ENCODE data around the gene UNC13C. TPM values are rescaled to one million over a fixed set of nuclear protein-coding genes. Genes with fewer than 3 reads are reported as not detected.

The UNC13C gene
- total RNA-seq, 4 donors from 2014 or later, result 0.04 to 0.24 (median 0.22) TPM

GRCh38 chr15:54197995-54198394 lies 219.8 kb downstream of the UNC13C start:
- 67% methylated on average over 1 of the region's 1 CpG for WGBS
- no peak overlapping the region for H3K4me3 ChIP-seq
- H3K4me1 ChIP-seq, result no peaks in the 10 kb centered on the region
- H3K36me3 ChIP-seq, result no peaks in the 10 kb centered on the region
- TF ChIP-seq, protein P1, sequence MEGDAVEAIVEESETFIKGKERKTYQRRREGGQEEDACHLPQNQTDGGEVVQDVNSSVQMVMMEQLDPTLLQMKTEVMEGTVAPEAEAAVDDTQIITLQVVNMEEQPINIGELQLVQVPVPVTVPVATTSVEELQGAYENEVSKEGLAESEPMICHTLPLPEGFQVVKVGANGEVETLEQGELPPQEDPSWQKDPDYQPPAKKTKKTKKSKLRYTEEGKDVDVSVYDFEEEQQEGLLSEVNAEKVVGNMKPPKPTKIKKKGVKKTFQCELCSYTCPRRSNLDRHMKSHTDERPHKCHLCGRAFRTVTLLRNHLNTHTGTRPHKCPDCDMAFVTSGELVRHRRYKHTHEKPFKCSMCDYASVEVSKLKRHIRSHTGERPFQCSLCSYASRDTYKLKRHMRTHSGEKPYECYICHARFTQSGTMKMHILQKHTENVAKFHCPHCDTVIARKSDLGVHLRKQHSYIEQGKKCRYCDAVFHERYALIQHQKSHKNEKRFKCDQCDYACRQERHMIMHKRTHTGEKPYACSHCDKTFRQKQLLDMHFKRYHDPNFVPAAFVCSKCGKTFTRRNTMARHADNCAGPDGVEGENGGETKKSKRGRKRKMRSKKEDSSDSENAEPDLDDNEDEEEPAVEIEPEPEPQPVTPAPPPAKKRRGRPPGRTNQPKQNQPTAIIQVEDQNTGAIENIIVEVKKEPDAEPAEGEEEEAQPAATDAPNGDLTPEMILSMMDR (IDR thresholded peaks at IDR 0.05), result no peak
- TF ChIP-seq EP300 (IDR thresholded peaks at IDR 0.05) (no peak), POLR2AphosphoS5 (IDR thresholded peaks at IDR 0.05) (no peak), POLR2A (IDR thresholded peaks at IDR 0.05) (no peak)
- DNase-seq (ENCODE audit: low spot score in 2 of 2), result no peak
- no peaks in the 10 kb centered on the region for H3K27me3 ChIP-seq
- no peak overlapping the region for H3K27ac ChIP-seq
- H3K9me3 ChIP-seq, result peaks cover 15% of the 10 kb centered on the region

- TF ChIP-seq EP300 (IDR thresholded peaks at IDR 0.05), result no peak
- TF ChIP-seq, protein P1 (IDR thresholded peaks at IDR 0.05), result no peak
- TF ChIP-seq POLR2AphosphoS5 (IDR thresholded peaks at IDR 0.05), result no peak
- TF ChIP-seq POLR2A (IDR thresholded peaks at IDR 0.05), result no peak
- no peak for DNase-seq (ENCODE audit: low spot score in 2 of 2)
- peaks cover 4% of the 10 kb centered on the region for H3K9me3 ChIP-seq
- WGBS, result 89% methylated on average over 7 of the region's 7 CpGs
- no peak overlapping the region for H3K27ac ChIP-seq
- H3K36me3 ChIP-seq, result no peaks in the 10 kb centered on the region
- no peaks in the 10 kb centered on the region for H3K4me1 ChIP-seq
- no peaks in the 10 kb centered on the region for H3K27me3 ChIP-seq
- H3K4me3 ChIP-seq, result no peak overlapping the region
Measured at GRCh38 chr15:54206586-54207321, 228.5 kb downstream of the UNC13C start.

DNA sequence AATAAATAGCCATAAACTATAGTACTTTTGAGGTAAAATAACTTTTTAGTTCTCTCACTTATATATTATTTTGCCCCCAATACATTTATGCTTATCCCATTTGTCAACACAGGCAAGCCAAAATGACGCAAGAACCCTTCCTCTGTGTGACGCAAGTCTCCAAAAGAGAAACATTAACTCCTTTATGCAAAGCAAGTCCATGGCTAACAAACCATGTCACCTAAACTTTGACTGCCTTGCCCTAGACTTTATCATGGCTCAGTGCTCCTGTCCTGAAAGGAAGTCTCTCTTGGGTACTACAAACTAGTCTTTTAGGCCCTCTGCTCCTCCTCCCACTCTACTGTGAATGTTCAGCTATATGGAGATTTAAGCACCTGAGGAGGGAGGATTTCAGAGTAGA lies 230.5 kb downstream of the UNC13C start:
- Histone ChIP-seq H3K9me3 (peaks cover 5% of the 10 kb centered on the region), H3K27me3 (no peaks in the 10 kb centered on the region), H3K4me3 (no peak overlapping the region), H3K4me1 (no peaks in the 10 kb centered on the region), H3K36me3 (no peaks in the 10 kb centered on the region), H3K27ac (no peak overlapping the region)
- WGBS, result 56% methylated on average over 2 of the region's 2 CpGs
- no peak for DNase-seq (ENCODE audit: low spot score in 2 of 2)
- no peak for TF ChIP-seq EP300 (IDR thresholded peaks at IDR 0.05)
- TF ChIP-seq, protein P1 (IDR thresholded peaks at IDR 0.05), result no peak
- no peak for TF ChIP-seq POLR2AphosphoS5 (IDR thresholded peaks at IDR 0.05)
- TF ChIP-seq POLR2A (IDR thresholded peaks at IDR 0.05), result no peak

GRCh38 chr15:54212635-54213034 lies 234.4 kb downstream of the UNC13C start:
- no peak for DNase-seq (ENCODE audit: low spot score in 2 of 2)
- Histone ChIP-seq H3K4me1 (no peaks in the 10 kb centered on the region), H3K9me3 (peaks cover 5% of the 10 kb centered on the region), H3K27ac (no peak overlapping the region), H3K36me3 (no peaks in the 10 kb centered on the region), H3K4me3 (no peak overlapping the region), H3K27me3 (no peaks in the 10 kb centered on the region)
- TF ChIP-seq, protein P1 (IDR thresholded peaks at IDR 0.05), result no peak
- no peak for TF ChIP-seq EP300 (IDR thresholded peaks at IDR 0.05)
- 64% methylated on average over 2 of the region's 2 CpGs for WGBS

- H3K4me3 ChIP-seq, result no peak overlapping the region
- no peaks in the 10 kb centered on the region for H3K27me3 ChIP-seq
- WGBS, result 88% methylated on average over 4 of the region's 4 CpGs
- DNase-seq (ENCODE audit: low spot score in 2 of 2), result no peak
- no peaks in the 10 kb centered on the region for H3K36me3 ChIP-seq
- no peak overlapping the region for H3K27ac ChIP-seq
- H3K9me3 ChIP-seq, result peaks cover 7% of the 10 kb centered on the region
- TF ChIP-seq EP300 (IDR thresholded peaks at IDR 0.05) (no peak), POLR2AphosphoS5 (IDR thresholded peaks at IDR 0.05) (no peak), POLR2A (IDR thresholded peaks at IDR 0.05) (no peak)
- TF ChIP-seq, protein P1 (IDR thresholded peaks at IDR 0.05), result no peak
- no peaks in the 10 kb centered on the region for H3K4me1 ChIP-seq
Measured at GRCh38 chr15:54226455-54226854, 248.2 kb downstream of the UNC13C start.
